Measurements from ENCODE around the gene LGALS12.

The LGALS12 gene

DNA sequence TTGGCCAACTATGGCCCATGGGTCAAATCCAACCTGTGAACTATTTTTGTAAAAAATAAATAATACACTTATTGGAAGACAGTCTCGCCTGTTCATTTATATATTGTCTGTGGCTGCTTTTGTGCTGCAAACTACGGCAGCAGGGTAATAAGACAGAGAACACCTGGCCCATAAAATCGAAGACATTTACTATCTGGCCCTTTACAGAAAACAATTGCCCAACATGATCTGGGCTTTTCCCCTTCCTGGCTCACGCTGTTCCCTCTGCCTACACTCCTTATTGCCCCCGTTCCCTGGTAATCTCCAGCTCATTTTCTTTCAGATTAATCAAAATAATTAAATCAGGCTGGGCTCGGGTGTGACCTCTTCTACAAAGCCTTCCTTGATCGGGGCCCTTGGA, 51.7 kb downstream of the LGALS12 start:
- DNase-seq (ENCODE audit: low read depth) = no peak
- TF ChIP-seq, protein P1, sequence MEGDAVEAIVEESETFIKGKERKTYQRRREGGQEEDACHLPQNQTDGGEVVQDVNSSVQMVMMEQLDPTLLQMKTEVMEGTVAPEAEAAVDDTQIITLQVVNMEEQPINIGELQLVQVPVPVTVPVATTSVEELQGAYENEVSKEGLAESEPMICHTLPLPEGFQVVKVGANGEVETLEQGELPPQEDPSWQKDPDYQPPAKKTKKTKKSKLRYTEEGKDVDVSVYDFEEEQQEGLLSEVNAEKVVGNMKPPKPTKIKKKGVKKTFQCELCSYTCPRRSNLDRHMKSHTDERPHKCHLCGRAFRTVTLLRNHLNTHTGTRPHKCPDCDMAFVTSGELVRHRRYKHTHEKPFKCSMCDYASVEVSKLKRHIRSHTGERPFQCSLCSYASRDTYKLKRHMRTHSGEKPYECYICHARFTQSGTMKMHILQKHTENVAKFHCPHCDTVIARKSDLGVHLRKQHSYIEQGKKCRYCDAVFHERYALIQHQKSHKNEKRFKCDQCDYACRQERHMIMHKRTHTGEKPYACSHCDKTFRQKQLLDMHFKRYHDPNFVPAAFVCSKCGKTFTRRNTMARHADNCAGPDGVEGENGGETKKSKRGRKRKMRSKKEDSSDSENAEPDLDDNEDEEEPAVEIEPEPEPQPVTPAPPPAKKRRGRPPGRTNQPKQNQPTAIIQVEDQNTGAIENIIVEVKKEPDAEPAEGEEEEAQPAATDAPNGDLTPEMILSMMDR (conservative IDR thresholded peaks at IDR 0.05; ENCODE audit: control insufficient read depth, insufficient read depth, low read depth, low read length) = no peak
- no peak overlapping the region for H3K4me3 ChIP-seq (ENCODE audit: control insufficient read depth, low read depth, low read length)

GRCh38 chr11:63558459-63559157, 52.7 kb downstream of the LGALS12 start:
- TF ChIP-seq, protein P1 (conservative IDR thresholded peaks at IDR 0.05; ENCODE audit: control insufficient read depth, insufficient read depth, low read depth, low read length) = no peak
- no peak for DNase-seq (ENCODE audit: low read depth)
- no peak overlapping the region for H3K4me3 ChIP-seq (ENCODE audit: control insufficient read depth, low read depth, low read length)

DNA sequence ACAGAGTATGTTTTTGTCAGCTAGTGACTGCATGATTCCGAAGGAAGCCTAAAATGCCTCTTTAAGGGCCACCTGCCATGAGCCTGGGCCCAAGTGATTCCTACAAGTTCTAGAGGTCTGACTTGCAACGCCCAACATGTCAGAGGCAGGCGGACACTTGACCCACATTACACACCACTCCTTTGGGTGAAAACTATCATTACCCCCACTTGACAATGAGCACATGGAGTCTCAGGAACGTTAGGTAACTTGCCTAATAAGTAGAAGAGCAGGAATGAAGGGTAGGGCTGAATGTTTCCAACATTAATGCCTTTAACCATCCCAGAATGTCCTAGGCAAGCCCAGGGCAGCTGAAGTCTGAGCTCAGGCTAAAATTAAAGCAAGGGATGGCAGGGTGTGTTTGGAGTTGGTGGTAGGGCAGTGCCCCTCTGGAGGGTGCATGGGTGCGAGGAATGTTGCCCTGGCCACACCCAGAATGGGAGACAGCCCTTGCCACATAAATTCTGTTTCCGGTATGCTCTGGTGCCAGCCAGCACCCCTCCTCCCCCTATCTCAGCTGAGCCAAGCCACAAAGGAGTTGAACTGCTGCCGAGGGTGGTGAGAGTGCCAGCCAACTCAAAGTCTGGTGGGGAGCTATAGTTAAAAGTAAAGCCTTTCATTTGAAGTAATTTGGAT, 54.8 kb downstream of the LGALS12 start:
- no peak overlapping the region for H3K4me3 ChIP-seq (ENCODE audit: control insufficient read depth, low read depth, low read length)
- TF ChIP-seq, protein P1 (conservative IDR thresholded peaks at IDR 0.05; ENCODE audit: control insufficient read depth, insufficient read depth, low read depth, low read length) = no peak
- no peak for DNase-seq (ENCODE audit: low read depth)

- DNase-seq (ENCODE audit: low read depth) = no peak
- TF ChIP-seq, protein P1 (conservative IDR thresholded peaks at IDR 0.05; ENCODE audit: control insufficient read depth, insufficient read depth, low read depth, low read length) = no peak
- H3K4me3 ChIP-seq (ENCODE audit: control insufficient read depth, low read depth, low read length) = no peak within 1 kb of the TSS
Observed at GRCh38 chr11:63563201-63564055, 57.5 kb downstream of the LGALS12 start, which contains the start of gene PLAAT2. TSS of gene PLAAT2 (minus strand) at chr11:63563379. CDS start at chr11:63563324, 55 bp downstream.

GRCh38 chr11:63564056-63564774, 58.3 kb downstream of the LGALS12 start:
- DNase-seq (ENCODE audit: low read depth) = no peak

More at GRCh38 chr11:63564056-63564774, 58.3 kb downstream of the LGALS12 start:
- TF ChIP-seq, protein P1 (conservative IDR thresholded peaks at IDR 0.05; ENCODE audit: control insufficient read depth, insufficient read depth, low read depth, low read length) = no peak
- H3K4me3 ChIP-seq (ENCODE audit: control insufficient read depth, low read depth, low read length) = no peak overlapping the region

Data from fibroblast of mammary gland (primary cell).